ENCODE results near the gene MAG. TPM values are rescaled to one million over a fixed set of nuclear protein-coding genes. Genes with fewer than 3 reads are reported as not detected.

MAG gene
- total and polyA plus RNA-seq, 2 of the 13 experiments (the other 11 are each of a cell fraction or from before 2014, with no cell fraction given), result 0.20 to 1.3 TPM

GRCh38 chr19:35299523-35300338 is 7.8 kb downstream of the MAG start:
- Histone ChIP-seq H3K9me3 (ENCODE audit: low read length) (no peaks in the 10 kb centered on the region), H3K4me1 (ENCODE audit: insufficient read depth, low read length) (peaks cover 24% of the 10 kb centered on the region), H3K9ac (ENCODE audit: insufficient read depth, low read depth, low read length) (no peak overlapping the region), H3K36me3 (replicated peaks in 1 of 2; ENCODE audit: control insufficient read depth in 1 of 2, insufficient read depth in 2 of 2, low read length in 2 of 2) (no peaks in the 10 kb centered on the region), H3K27ac (ENCODE audit: extremely low read length, insufficient read depth, low read length) (no peak overlapping the region), H2AFZ (ENCODE audit: low read length) (no peak overlapping the region), H3K4me3 (replicated peaks in 1 of 3; ENCODE audit: insufficient read depth in 1 of 3, low read depth in 2 of 3, low read length in 3 of 3) (no peak overlapping the region), H3K4me2 (ENCODE audit: low read depth, low read length) (no peak overlapping the region), H3K27me3 (ENCODE audit: control insufficient read depth in 1 of 2, insufficient read depth in 2 of 2, low read length in 2 of 2) (peaks cover 0 to 7% of the 10 kb centered on the region in 2 experiments; a peak in 3 of 5 replicates), H4K20me1 (ENCODE audit: insufficient read depth, low read length) (no peaks in the 10 kb centered on the region), H3K79me2 (ENCODE audit: insufficient read depth, low read length) (no peaks in the 10 kb centered on the region)
- BruUV-seq (replicated peaks), result no TSS peak
- no peak for TF ChIP-seq CCDC6 (CRISPR knock-in tag; IDR thresholded peaks at IDR 0.05)
- TF ChIP-seq ZBTB37 (CRISPR knock-in tag; IDR thresholded peaks at IDR 0.05), result no peak
- no peak for TF ChIP-seq KDM6A (CRISPR knock-in tag; IDR thresholded peaks at IDR 0.05; ENCODE audit: low read depth)
- no peak for TF ChIP-seq TEF (CRISPR knock-in tag; IDR thresholded peaks at IDR 0.05)
- ChIA-PET CTCF (ENCODE audit: low intra/inter-chr PET ratio, low total read pairs) (no interaction called here), POLR2A (no interaction called here)
- 81% methylated on average over 17 of the region's 55 CpGs for WGBS (ENCODE audit: low lambda C conversion rate)
- no peak for FAIRE-seq
- no peak for ATAC-seq
- in situ Hi-C loops (cut with HindIII; ENCODE audit: extremely low pct_ligation_motif_present, low pct_unique_long_range_greater_than_20kb) (no loop called here), intact Hi-C loops (cut with micrococcal nuclease; ENCODE audit: unreplicated experiment) (no loop called here)
- DNase-seq (ENCODE audit: low spot score), result no peak

GRCh38 chr19:35300339-35300649 is 8.3 kb downstream of the MAG start:
- Histone ChIP-seq H3K9me3 (ENCODE audit: low read length) (no peaks in the 10 kb centered on the region), H3K4me2 (ENCODE audit: low read depth, low read length) (no peak overlapping the region), H3K9ac (ENCODE audit: insufficient read depth, low read depth, low read length) (no peak overlapping the region), H4K20me1 (ENCODE audit: insufficient read depth, low read length) (no peaks in the 10 kb centered on the region), H3K27me3 (ENCODE audit: control insufficient read depth in 1 of 2, insufficient read depth in 2 of 2, low read length in 2 of 2) (peaks cover 0 to 5% of the 10 kb centered on the region in 2 experiments; a peak in 3 of 5 replicates), H3K36me3 (replicated peaks in 1 of 2; ENCODE audit: control insufficient read depth in 1 of 2, insufficient read depth in 2 of 2, low read length in 2 of 2) (no peaks in the 10 kb centered on the region), H3K79me2 (ENCODE audit: insufficient read depth, low read length) (no peaks in the 10 kb centered on the region), H2AFZ (ENCODE audit: low read length) (no peak overlapping the region), H3K4me3 (replicated peaks in 1 of 3; ENCODE audit: insufficient read depth in 1 of 3, low read depth in 2 of 3, low read length in 3 of 3) (no peak overlapping the region), H3K4me1 (ENCODE audit: insufficient read depth, low read length) (peaks cover 28% of the 10 kb centered on the region), H3K27ac (ENCODE audit: extremely low read length, insufficient read depth, low read length) (no peak overlapping the region)
- POLR2A ChIA-PET, result no interaction called here
- BruUV-seq (replicated peaks), result no TSS peak
- intact Hi-C loops (cut with micrococcal nuclease; ENCODE audit: unreplicated experiment) (no loop called here), in situ Hi-C loops (cut with HindIII; ENCODE audit: extremely low pct_ligation_motif_present, low pct_unique_long_range_greater_than_20kb) (no loop called here)
- ATAC-seq (no peak), DNase-seq (ENCODE audit: low spot score) (no peak), FAIRE-seq (no peak)
- WGBS (ENCODE audit: low lambda C conversion rate), result 92% methylated on average over 10 of the region's 10 CpGs
- CTCF ChIA-PET (ENCODE audit: low intra/inter-chr PET ratio, low total read pairs), result no interaction called here
- no peak for TF ChIP-seq MNT (IDR thresholded peaks at IDR 0.05)
- no peak for TF ChIP-seq CENPT (CRISPR knock-in tag; IDR thresholded peaks at IDR 0.05; ENCODE audit: low read depth)
- TF ChIP-seq TGIF2 (CRISPR knock-in tag; IDR thresholded peaks at IDR 0.05), result no peak
- no peak for TF ChIP-seq TFDP1 (CRISPR knock-in tag; IDR thresholded peaks at IDR 0.05; ENCODE audit: borderline replicate concordance)
- TF ChIP-seq SRF (IDR thresholded peaks at IDR 0.05; ENCODE audit: low read depth, low read length), result no peak
